Fibroblast of pulmonary artery (primary cell): ENCODE measurements around the gene TRIM56.
A peak's percentile ranks its signal among the peaks of the same experiment; 100 is the strongest.

Experiments used
- DNase-seq: peaks from one replicate; pipeline ENCODE4 v3.0.0-alpha.2; 2010; ENCODE audit warnings: low read depth
- H3K4me3 ChIP-seq: replicated peaks from 2 replicates; pipeline ENCODE4 v1.5.1; 2011; ENCODE audit warnings: low read depth, mild to moderate bottlenecking, control low read depth, low read length, moderate library complexity
- CTCF ChIP-seq: IDR thresholded peaks from 2 replicates; pipeline ENCODE4 v1.5.1; 2011; ENCODE audit warnings: mild to moderate bottlenecking, control low read depth, low read length, inconsistent platforms; ENCODE audit errors: missing control alignments

The TRIM56 gene

DNA sequence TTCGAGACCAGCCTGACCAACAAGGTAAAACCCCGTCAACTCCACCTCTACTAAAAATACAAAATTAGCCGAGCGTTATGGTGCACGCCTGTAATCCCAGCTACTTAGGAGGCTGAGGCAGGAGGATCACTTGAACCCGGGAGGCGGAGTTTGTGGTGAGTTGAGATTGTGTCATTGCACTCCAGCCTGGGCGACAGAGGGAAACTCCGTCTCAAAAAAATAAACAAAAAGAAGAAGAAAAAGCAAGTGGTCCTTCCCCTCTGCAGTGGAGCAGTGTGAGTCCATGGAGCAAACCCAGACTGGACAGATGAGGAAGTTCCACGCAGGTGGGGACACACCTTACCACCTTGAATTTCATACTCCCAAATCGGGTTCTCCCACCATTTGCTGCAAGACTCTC lies 28.6 kb downstream of the TRIM56 start:
- DNase-seq: no peak
- no peak for TF ChIP-seq CTCF
- no peak overlapping the region for H3K4me3 ChIP-seq

- no peak overlapping the region for H3K4me3 ChIP-seq
- no peak for TF ChIP-seq CTCF
- DNase-seq: no peak
These were observed 29.2 kb downstream of the TRIM56 start for GRCh38 chr7:101114492-101114891.

GRCh38 chr7:101115215-101115614 lies 29.9 kb downstream of the TRIM56 start:
- TF ChIP-seq CTCF: no peak
- no peak for DNase-seq
- H3K4me3 ChIP-seq: no peak overlapping the region

- no peak overlapping the region for H3K4me3 ChIP-seq
- no peak for TF ChIP-seq CTCF
- peak; percentile 87 for DNase-seq
These were observed 31.6 kb downstream of the TRIM56 start for GRCh38 chr7:101116898-101117297.

DNA sequence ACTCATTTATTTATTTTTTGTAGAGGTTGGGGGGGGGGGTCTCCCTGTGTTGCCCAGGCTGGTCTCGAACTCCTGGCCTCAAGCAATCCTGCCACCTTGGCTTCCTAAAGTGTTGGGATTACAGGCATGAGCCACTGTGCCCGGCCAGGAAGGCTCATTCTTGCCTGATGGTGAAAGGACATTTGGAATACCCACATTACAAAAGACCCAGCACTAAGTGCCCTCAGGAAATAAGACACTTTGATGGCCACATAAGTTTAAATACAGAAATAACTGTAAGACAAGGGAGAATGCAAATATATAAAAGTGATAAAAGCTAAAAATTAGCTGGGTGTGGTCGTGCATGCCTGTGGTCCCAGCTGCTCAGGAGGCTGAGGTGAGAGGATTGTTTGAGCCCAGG lies 33.6 kb downstream of the TRIM56 start:
- no peak overlapping the region for H3K4me3 ChIP-seq
- no peak for DNase-seq
- TF ChIP-seq CTCF: no peak

DNA sequence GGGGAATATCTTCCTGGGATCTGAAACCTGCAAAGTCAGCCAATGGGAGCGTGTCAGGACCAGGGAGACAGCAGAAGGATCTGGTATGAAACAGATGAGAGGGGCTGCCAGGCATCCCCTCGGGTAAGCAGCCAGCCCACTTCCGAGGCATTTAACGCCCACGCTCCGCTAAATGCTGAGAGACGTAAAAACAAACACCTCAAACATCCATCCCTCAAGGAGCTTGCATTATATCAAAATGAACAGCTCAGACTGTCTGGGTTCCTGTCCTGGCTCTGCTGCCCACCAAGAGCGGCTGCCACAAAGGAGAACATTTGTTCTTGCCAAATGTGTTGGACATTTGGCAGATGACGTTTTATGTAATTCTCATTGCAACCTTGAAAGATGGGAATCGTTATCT lies 34.6 kb downstream of the TRIM56 start:
- peak; percentile 61 for DNase-seq
- H3K4me3 ChIP-seq: no peak overlapping the region

More for the DNA sequence above, 34.6 kb downstream of the TRIM56 start:
- no peak for TF ChIP-seq CTCF
